PFSK-1 (cell line): ENCODE data around the gene NOP14.

Experiments used
- FOXP2 ChIP-seq: optimal IDR thresholded peaks from 2 replicates; pipeline ENCODE3; 2011; ENCODE audit warnings: borderline replicate concordance, control low read depth, inconsistent platforms; ENCODE audit not compliant: insufficient read depth; ENCODE audit errors: extremely low read length, extremely low read depth
- POLR2AphosphoS5 ChIP-seq: IDR thresholded peaks from 2 replicates; pipeline ENCODE4 v1.6.1; 2012; ENCODE audit warnings: low read depth, mild to moderate bottlenecking, control low read depth, low read length, moderate library complexity
- REST ChIP-seq, 2 experiments: IDR thresholded peaks; 2 replicates each; pipeline versions ENCODE4 v1.6.1 to v1.8.0; 2011 to 2012; ENCODE audit warnings: low read depth in 2 of 2, low read length in 2 of 2, control low read depth in 1 of 2, inconsistent platforms in 1 of 2, mild to moderate bottlenecking in 1 of 2, moderate library complexity in 1 of 2; ENCODE audit not compliant: insufficient read depth in 1 of 2
- SIN3A ChIP-seq: IDR thresholded peaks from 2 replicates; pipeline ENCODE4 v1.6.1; 2012; ENCODE audit warnings: mild to moderate bottlenecking, low read length, moderate library complexity, borderline replicate concordance; ENCODE audit not compliant: insufficient read depth
- TAF1 ChIP-seq: IDR thresholded peaks from 2 replicates; pipeline ENCODE4 v1.6.1; 2012; ENCODE audit warnings: low read length, control low read depth, borderline replicate concordance; ENCODE audit not compliant: insufficient read depth

The NOP14 gene

GRCh38 chr4:2931512-2932301, 31.5 kb downstream of the NOP14 start:
- TF ChIP-seq TAF1 (no peak), POLR2AphosphoS5 (no peak; the same call in 1 of the 2 replicates)

- TF ChIP-seq POLR2AphosphoS5: no peak
- no peak for TF ChIP-seq SIN3A
- no peak for TF ChIP-seq REST (IDR thresholded peaks at IDR 0.05; ENCODE audit: insufficient read depth in 1 of 2, low read depth in 2 of 2, low read length in 2 of 2)
- TF ChIP-seq FOXP2: no peak
- no peak for TF ChIP-seq TAF1
Measured at GRCh38 chr4:2930758-2931511, 32.3 kb downstream of the NOP14 start.

- 0 out of 2 replicates have a peak, but pooled peaks have one; percentile 13 for TF ChIP-seq POLR2AphosphoS5
- no peak for TF ChIP-seq TAF1
Measured at GRCh38 chr4:2930135-2930757, 33.0 kb downstream of the NOP14 start.

GRCh38 chr4:2929469-2929868, 33.7 kb downstream of the NOP14 start:
- TF ChIP-seq POLR2AphosphoS5: 0 out of 2 replicates have a peak, but pooled peaks have one; percentile 21
- TF ChIP-seq FOXP2: no peak

- TF ChIP-seq POLR2AphosphoS5 (no peak), FOXP2 (no peak), SIN3A (no peak), REST (IDR thresholded peaks at IDR 0.05; ENCODE audit: insufficient read depth in 1 of 2, low read depth in 2 of 2, low read length in 2 of 2) (no peak), TAF1 (no peak)
Measured at GRCh38 chr4:2928242-2929176, 34.7 kb downstream of the NOP14 start.

GRCh38 chr4:2927696-2928075, 35.5 kb downstream of the NOP14 start:
- no peak for TF ChIP-seq SIN3A
- no peak for TF ChIP-seq POLR2AphosphoS5
- TF ChIP-seq FOXP2: no peak
- no peak for TF ChIP-seq REST (IDR thresholded peaks at IDR 0.05; ENCODE audit: insufficient read depth in 1 of 2, low read depth in 2 of 2, low read length in 2 of 2)
- no peak for TF ChIP-seq TAF1
